Nephron progenitor cell (in vitro differentiated cells): ENCODE measurements around the gene NXPE4.
"Not testable (repeated sequence)": the region's sequence is repeated elsewhere in the genome, so short reads cannot be mapped to it uniquely, and the experiment has no call there.

Source experiments
- DNase-seq: peaks from one replicate; pipeline ENCODE4 v3.0.0; 2021
- H3K27ac Mint-ChIP-seq: 2 replicates; pipeline ENCODE4 v1.8.0; 2021; ENCODE audit warnings: mild to moderate bottlenecking, moderate library complexity, mixed read lengths
- H3K27me3 Mint-ChIP-seq: 2 replicates; pipeline ENCODE4 v1.8.0; 2021; ENCODE audit warnings: mild to moderate bottlenecking, low read depth, mixed read lengths; ENCODE audit not compliant: poor library complexity
- H3K36me3 Mint-ChIP-seq: 2 replicates; pipeline ENCODE4 v1.8.0; 2021; ENCODE audit warnings: low read depth, mixed read lengths
- H3K4me1 Mint-ChIP-seq: 2 replicates; pipeline ENCODE4 v1.8.0; 2021; ENCODE audit warnings: mixed read lengths
- H3K4me3 Mint-ChIP-seq: 2 replicates; pipeline ENCODE4 v1.8.0; 2021; ENCODE audit warnings: mild to moderate bottlenecking, moderate library complexity, mixed read lengths
- H3K9me3 Mint-ChIP-seq: 2 replicates; pipeline ENCODE4 v1.8.0; 2021; ENCODE audit warnings: mild to moderate bottlenecking, moderate library complexity, mixed read lengths
- TF ChIP-seq, protein P1 (sequence below): fragments of 200-600 bp; sonication (generic); IDR thresholded peaks from 2 replicates; pipeline ENCODE4 v1.5.0; 2021; ENCODE audit warnings: antibody characterized with exemption

Gene NXPE4

DNA sequence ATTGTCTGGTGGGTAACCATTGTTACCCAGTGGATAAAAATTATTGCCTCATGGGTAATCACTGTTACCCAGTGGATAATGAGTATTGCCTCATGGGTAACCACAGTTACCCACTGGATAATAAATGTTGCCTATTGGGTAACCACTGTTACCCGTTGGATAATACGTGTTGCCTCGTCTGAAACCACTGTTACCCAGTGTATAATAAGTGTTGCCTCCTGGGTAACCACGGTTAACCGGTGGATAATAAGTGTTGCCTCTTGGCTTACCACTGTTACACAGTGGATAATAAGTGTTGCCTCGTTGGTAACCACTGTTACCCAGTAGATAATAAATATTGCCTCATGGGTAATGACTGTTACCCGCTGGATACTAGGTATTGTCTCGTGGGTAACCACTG lies 20.9 kb upstream of the NXPE4 start:
- Mint-ChIP-seq H3K9me3 (peaks cover 89% of the 10 kb centered on the region), H3K27ac (no peak overlapping the region), H3K27me3 (no peaks in the 10 kb centered on the region), H3K4me1 (no peaks in the 10 kb centered on the region), H3K36me3 (no peaks in the 10 kb centered on the region), H3K4me3 (no peak overlapping the region)
- TF ChIP-seq, protein P1, sequence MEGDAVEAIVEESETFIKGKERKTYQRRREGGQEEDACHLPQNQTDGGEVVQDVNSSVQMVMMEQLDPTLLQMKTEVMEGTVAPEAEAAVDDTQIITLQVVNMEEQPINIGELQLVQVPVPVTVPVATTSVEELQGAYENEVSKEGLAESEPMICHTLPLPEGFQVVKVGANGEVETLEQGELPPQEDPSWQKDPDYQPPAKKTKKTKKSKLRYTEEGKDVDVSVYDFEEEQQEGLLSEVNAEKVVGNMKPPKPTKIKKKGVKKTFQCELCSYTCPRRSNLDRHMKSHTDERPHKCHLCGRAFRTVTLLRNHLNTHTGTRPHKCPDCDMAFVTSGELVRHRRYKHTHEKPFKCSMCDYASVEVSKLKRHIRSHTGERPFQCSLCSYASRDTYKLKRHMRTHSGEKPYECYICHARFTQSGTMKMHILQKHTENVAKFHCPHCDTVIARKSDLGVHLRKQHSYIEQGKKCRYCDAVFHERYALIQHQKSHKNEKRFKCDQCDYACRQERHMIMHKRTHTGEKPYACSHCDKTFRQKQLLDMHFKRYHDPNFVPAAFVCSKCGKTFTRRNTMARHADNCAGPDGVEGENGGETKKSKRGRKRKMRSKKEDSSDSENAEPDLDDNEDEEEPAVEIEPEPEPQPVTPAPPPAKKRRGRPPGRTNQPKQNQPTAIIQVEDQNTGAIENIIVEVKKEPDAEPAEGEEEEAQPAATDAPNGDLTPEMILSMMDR, result no peak
- DNase-seq, result no peak

DNA sequence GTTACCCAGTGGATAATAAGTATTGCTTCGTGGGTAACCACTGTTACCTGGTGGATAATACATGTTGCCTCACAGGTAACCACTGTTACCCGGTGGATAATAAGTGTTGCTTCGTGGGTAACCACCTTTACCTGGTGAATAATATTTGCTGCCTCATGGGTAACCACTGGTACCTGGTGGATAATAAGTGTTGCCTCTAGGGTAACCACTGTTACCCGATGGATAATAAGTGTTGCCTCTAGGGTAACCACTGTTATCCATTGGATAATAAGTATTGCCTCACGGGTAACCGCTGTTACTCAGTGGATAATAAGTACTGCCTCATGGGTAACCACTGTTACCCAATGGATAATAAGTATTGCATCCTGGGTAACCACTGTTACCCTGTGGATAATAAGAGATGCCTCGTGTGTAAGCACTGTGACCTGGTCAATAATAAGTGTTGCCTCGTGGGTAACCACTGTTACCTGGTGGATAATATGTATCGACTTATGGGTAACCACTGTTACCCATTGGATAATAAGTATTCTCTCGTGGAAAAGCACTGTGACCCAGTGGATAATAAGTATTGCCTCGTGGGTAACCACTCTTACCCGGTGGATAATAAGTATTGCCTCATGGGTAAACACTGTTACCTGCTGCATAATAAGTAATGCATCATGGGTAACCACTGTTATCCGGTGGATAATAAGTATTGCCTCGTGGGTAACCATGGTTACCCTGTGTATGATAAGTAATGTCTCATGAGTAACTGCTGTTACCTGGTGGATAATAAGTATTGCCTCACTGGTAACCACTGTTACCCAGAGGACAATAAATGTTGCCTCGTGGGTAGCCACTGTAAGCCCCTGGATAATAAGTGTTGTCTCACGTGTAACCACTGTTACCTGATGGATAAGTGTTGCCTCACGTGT lies 20.1 kb upstream of the NXPE4 start:
- no peak for DNase-seq
- no peak overlapping the region for H3K27ac Mint-ChIP-seq
- H3K9me3 Mint-ChIP-seq, result peaks cover 86% of the 10 kb centered on the region
- TF ChIP-seq, protein P1, result no peak
- H3K27me3 Mint-ChIP-seq, result no peaks in the 10 kb centered on the region
- H3K36me3 Mint-ChIP-seq, result no peaks in the 10 kb centered on the region
- no peaks in the 10 kb centered on the region for H3K4me1 Mint-ChIP-seq
- no peak overlapping the region for H3K4me3 Mint-ChIP-seq

GRCh38 chr11:114614127-114614720 lies 18.6 kb upstream of the NXPE4 start:
- Mint-ChIP-seq H3K4me3 (no peak overlapping the region), H3K4me1 (no peaks in the 10 kb centered on the region), H3K27me3 (no peaks in the 10 kb centered on the region), H3K27ac (no peak overlapping the region), H3K9me3 (peaks cover 84% of the 10 kb centered on the region), H3K36me3 (no peaks in the 10 kb centered on the region)
- TF ChIP-seq, protein P1, result no peak
- no peak for DNase-seq

- not testable (repeated sequence) for DNase-seq, H3K27ac Mint-ChIP-seq, H3K4me3 Mint-ChIP-seq, H3K27me3 Mint-ChIP-seq, H3K36me3 Mint-ChIP-seq, H3K4me1 Mint-ChIP-seq
- H3K9me3 Mint-ChIP-seq, result peaks cover 85% of the 10 kb centered on the region
Observed at GRCh38 chr11:114613094-114613493, 17.5 kb upstream of the NXPE4 start.

GRCh38 chr11:114612686-114613085 lies 17.1 kb upstream of the NXPE4 start:
- Mint-ChIP-seq H3K4me1 (no peaks in the 10 kb centered on the region), H3K36me3 (no peaks in the 10 kb centered on the region), H3K9me3 (peaks cover 86% of the 10 kb centered on the region), H3K27me3 (no peaks in the 10 kb centered on the region), H3K4me3 (no peak overlapping the region), H3K27ac (no peak overlapping the region)
- no peak for DNase-seq
- TF ChIP-seq, protein P1, result no peak

DNA sequence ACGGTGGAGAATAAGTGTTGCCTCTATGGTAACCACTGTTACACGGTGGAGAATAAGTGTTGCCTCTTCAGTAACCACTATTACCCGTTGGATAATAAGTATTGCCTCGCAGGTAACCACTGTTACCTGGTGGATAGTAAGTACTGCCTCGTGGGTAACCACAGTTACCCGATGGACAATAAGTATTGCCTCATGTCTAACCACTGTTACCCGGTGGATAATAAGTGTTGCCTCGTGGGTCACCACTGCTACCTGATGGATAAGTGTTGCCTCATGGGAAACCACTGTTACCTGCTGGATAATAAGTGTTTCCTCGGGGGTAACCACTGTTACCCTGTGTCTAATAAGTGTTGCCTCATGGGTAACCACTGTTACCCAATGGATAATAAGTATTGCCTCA lies 16.6 kb upstream of the NXPE4 start:
- H3K27ac Mint-ChIP-seq, H3K36me3 Mint-ChIP-seq, H3K27me3 Mint-ChIP-seq, H3K4me1 Mint-ChIP-seq, H3K4me3 Mint-ChIP-seq, DNase-seq: not testable (repeated sequence)
- H3K9me3 Mint-ChIP-seq, result peaks cover 87% of the 10 kb centered on the region
